ENCODE data around the gene SLCO2A1.

SLCO2A1 gene

GRCh38 chr3:133997871-133998635 is 31.7 kb downstream of the SLCO2A1 start:
- no peak for DNase-seq

DNA sequence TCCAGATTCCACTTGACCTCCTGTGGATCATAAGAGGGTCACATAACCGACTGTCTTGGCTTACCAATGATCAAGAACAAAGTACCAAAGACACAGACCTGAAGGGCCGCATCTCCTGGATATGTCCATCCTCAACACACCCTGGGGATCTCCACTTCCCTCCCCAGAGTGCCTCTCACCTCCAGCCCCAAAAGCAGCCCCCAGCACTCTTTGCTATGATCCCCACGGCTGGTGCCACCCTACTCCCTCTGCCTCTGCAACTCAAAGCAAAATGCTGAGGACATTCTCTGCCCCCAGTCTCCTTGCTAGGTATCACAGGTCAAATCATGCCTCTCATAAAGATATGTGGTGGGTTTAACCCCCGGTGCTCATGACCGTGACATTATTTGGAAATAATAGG is 32.7 kb downstream of the SLCO2A1 start:
- DNase-seq, result no peak

DNA sequence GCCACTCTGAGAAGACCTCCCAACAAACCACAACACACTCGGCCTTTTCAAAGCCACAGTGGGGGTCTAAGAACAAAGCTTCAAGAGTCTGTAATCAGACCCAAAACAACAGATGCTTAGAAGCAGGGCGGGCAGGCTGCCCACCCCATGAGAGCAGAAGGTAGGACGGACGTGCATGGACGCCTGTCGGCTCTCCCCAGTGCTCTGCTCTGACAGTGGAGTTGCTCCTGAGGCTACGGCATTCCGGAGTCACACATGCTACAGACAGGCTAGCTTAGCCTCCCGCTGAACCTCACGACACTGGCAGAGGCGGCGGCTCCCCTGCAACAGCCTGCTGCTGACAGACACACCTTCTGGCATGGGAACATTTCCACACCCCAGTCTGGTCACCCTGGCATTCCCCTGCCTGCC is 33.5 kb downstream of the SLCO2A1 start:
- no peak for DNase-seq

GRCh38 chr3:133995264-133995663 is 34.5 kb downstream of the SLCO2A1 start:
- no peak for DNase-seq

GRCh38 chr3:133994166-133994890 is 35.4 kb downstream of the SLCO2A1 start:
- DNase-seq, result no peak

DNA sequence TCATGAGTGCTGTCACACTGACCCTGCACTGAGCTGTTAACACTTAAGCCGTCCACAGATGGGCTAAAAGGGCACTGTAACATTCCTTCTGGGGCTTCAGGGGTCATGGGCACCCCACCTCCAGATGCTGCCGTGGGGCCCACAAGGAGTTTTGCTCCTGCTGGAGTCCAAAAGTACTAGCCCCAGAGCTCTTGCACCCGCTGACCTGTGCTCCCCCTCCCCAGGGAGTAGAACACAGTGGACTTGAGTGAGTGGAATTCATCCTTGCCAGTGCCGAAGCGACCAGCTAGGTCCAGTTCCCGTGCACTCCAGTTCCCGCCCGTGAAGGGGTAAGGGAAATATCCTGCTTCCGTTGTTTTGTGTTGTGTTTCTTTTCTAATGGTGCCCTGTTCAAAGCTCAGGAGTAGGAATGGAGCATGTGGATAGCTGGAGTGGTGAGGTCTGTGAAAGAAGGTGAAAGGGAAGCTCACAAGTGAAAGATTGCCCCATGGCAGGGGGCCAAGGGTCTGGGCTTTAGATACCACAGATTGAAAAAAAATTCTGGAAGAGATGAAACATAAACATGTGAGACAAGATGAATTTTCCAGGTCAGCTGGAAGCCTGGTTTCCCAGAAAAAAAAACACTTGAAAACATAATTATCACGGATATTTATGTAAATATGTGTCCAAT is 36.6 kb downstream of the SLCO2A1 start:
- no peak for DNase-seq

- DNase-seq, result no peak
Observed at GRCh38 chr3:133992381-133992780, 37.3 kb downstream of the SLCO2A1 start.

- peak; percentile 60 for DNase-seq
Observed at GRCh38 chr3:133991637-133992036, 38.1 kb downstream of the SLCO2A1 start.

- DNase-seq, result no peak
Observed at GRCh38 chr3:133991209-133991608, 38.5 kb downstream of the SLCO2A1 start.

GRCh38 chr3:133989936-133990702 is 39.6 kb downstream of the SLCO2A1 start:
- DNase-seq, result no peak

GRCh38 chr3:133988631-133989161 is 41.0 kb downstream of the SLCO2A1 start:
- DNase-seq, result no peak

DNA sequence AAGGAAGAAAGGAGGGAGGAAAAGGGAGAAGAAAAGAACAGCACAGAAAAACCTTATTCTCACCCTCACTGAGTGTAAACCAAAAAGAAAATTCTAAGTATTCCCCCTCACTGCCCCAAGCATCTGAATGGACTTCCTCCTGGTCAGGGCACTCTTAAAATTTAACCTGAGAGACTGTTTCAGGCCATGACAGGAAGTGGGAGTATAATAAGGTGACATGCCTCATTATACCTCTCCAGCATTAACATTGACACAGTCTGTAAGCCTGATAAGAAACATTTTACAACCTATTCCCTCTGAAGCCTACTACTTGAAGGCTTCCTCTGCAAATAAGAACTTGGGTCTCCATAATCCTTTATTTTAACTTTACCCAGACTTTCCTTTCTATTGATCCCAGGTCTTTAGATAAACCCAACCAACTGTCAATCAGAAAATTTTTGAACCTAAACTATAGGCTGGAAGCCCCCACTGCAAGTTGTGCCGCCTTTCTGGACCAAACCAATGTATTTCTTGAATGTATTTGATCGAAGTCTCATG is 41.7 kb downstream of the SLCO2A1 start:
- DNase-seq, result no peak

DNA sequence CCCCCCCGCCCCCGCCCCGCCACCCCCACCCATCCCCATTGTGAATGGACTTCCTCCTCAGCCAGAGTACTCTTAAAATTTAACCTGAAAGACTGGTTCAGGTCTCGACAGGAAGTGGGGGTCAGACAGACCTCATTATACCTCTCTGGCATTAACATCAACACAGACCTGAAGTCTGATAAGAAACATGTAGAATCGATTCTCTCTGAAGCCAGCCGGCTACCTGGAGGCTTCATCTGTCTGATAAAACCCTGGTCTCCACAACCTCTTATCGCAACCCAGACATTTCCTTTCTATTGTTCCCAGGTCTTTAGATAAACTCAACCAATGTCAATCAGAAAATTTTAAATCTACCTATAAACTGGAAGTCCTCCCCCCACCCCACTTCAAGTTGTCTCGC is 42.6 kb downstream of the SLCO2A1 start:
- no peak for DNase-seq

GRCh38 chr3:133986311-133986710 is 43.4 kb downstream of the SLCO2A1 start:
- no peak for DNase-seq

DNA sequence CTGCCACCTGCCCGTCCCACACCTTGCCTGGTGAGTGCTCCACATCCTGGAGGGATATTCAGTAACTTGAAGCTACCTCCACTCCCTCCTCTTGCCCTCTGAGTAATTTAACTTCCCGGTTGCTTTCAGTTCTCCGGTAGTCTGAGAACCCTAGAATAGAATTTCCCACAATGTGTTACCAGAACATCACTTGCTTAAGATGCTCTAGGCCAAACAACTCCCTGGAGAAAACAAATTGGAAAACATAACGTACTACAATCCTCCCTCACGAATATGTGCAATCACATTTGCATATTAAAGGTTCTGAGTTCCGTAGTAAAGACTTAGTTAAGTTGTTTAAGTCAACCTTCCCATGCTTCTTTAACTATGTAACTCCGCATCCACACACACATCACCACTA is 44.8 kb downstream of the SLCO2A1 start:
- no peak for DNase-seq

DNA sequence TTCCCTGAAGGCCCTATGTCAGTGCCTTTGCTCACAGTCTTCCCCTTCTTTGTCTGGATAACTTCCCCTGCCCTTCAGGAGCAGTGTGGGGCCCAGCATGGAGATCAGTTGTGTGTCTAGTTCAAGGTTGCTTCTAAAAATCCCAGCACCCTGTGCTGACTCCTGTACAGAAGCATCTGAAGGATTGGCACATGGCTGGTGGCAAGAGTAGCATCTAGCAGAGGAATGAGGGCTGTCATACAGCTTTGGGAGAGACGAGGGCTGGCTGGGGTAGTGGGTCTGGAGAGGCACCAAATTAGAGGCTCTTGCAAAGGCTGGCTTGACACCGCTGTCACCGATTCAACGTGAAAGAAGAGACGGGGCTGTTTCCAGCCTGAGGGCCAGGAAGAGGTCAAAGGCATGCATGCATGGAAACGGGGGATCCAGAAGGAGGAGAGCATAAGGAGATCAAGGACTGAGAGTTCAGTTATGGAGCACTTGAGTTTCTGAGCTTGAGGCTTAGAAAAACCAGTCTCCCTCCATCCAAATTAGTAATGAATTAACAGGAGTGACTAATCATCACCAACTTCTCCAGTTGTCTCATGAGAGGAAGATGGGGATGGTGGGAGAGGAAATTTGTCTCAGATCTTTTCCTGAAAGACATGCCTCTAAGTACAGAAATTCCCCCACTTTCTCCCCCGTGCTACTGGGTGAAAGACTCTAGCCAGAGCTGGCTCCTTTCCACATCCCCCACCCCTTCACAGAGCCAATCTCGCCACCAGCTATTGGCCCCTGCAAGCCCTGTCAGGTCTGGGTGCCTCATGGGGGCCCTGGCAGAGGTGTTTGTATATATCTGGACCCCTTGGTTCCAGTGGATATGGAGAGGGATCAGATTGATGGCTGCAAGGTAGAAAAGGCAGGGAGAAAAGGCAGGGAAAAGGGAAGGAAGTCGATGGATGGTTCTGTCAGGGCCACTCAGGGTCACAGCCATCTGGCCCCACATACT is 45.9 kb downstream of the SLCO2A1 start:
- no peak for DNase-seq

- DNase-seq, result no peak
Observed at GRCh38 chr3:133983126-133983525, 46.6 kb downstream of the SLCO2A1 start.

DNA sequence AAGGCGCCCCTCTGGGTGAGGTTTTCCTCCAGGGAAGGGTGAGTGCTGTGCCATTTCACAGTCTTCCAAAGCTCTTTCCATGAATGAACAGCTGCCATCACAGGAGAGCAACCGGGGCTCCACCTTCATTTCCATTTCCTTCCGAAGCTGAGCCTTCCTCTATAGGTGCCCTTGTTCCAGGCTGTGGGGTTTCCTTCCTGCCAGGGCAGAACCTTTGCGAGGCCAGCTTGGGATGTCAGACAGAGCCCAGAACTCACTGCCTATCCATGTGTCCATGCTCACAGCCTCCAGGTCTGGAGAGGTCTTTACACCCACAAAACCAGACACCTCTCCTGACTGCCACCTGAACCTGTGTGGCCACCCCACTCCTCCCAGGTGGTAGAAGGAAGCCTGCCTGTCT is 49.2 kb downstream of the SLCO2A1 start:
- no peak for DNase-seq

GRCh38 chr3:133980035-133980434 is 49.7 kb downstream of the SLCO2A1 start:
- no peak for DNase-seq

GRCh38 chr3:133979553-133979952 is 50.2 kb downstream of the SLCO2A1 start:
- no peak for DNase-seq

GRCh38 chr3:133977568-133977967 is 52.2 kb downstream of the SLCO2A1 start:
- no peak for DNase-seq
